ENCODE results near the gene TNS3. TPM values are rescaled to one million over a fixed set of nuclear protein-coding genes. Genes with fewer than 3 reads are reported as not detected.

Gene TNS3
- total and polyA plus RNA-seq, 2 donors (not counting 3 experiments of a cell fraction or from before 2014, with no cell fraction given), result 10.4 to 45.1 TPM

- Histone ChIP-seq H3K4me1 (ENCODE audit: control insufficient read depth, extremely low read depth, insufficient read depth, low read length) (no peaks in the 10 kb centered on the region), H3K79me2 (ENCODE audit: control insufficient read depth, insufficient read depth, low read length) (no peaks in the 10 kb centered on the region), H3K4me2 (ENCODE audit: insufficient read depth, low read length) (no peak overlapping the region), H2AFZ (ENCODE audit: low read depth, low read length) (no peak overlapping the region), H3K9me3 (replicated peaks; ENCODE audit: control insufficient read depth, insufficient read depth, low read length) (no peaks in the 10 kb centered on the region), H3K36me3 (ENCODE audit: control insufficient read depth in 2 of 2, extremely low read depth in 1 of 2, insufficient read depth in 2 of 2, low read length in 2 of 2) (no peaks in the 10 kb centered on the region), H3K4me3 (replicated peaks in 1 of 3; ENCODE audit: insufficient read depth in 1 of 3, low read depth in 1 of 3, low read length in 3 of 3) (no peak overlapping the region), H3K27ac (ENCODE audit: insufficient read depth, low read depth, low read length) (no peak overlapping the region), H3K27me3 (ENCODE audit: control insufficient read depth in 2 of 2, insufficient read depth in 2 of 2, low read length in 2 of 2) (no peaks in the 10 kb centered on the region), H3K9me1 (replicated peaks; ENCODE audit: control insufficient read depth, extremely low read depth, insufficient read depth, low read length) (no peaks in the 10 kb centered on the region), H4K20me1 (replicated peaks; ENCODE audit: control insufficient read depth, extremely low read depth, insufficient read depth, low read length) (no peaks in the 10 kb centered on the region), H3K9ac (replicated peaks; ENCODE audit: extremely low read depth, insufficient read depth, low read length) (no peak overlapping the region)
- ChIA-PET CTCF (interaction anchor here (0.9 to 1.3 kb wide), 2 partner anchors 15 to 311 kb away, joined by 3 read pairs; no protein-coding TSS in a partner anchor), POLR2A (no interaction called here)
- DNase-seq (ENCODE audit: low read depth, low spot score) (no peak), FAIRE-seq (no peak)
- dilution Hi-C loops (cut with MboI; ENCODE audit: extremely low pct_ligation_motif_present, low sequenced_read_pairs), result no loop called here
- TF ChIP-seq FOS (IDR thresholded peaks at IDR 0.05; ENCODE audit: borderline replicate concordance, insufficient read depth, low read length) (no peak), MAX (IDR thresholded peaks at IDR 0.05; ENCODE audit: insufficient read depth, insufficient read length) (no peak), POLR2AphosphoS5 (IDR thresholded peaks at IDR 0.05; ENCODE audit: insufficient read depth, low read depth, low read length) (no peak), POLR2A (IDR thresholded peaks at IDR 0.05; ENCODE audit: low read depth, low read length) (no peak), JUN (IDR thresholded peaks at IDR 0.05; ENCODE audit: borderline replicate concordance, insufficient read depth, insufficient read length, low read depth) (no peak), EZH2 (IDR thresholded peaks at IDR 0.05; ENCODE audit: borderline replicate concordance, low read depth, low read length, severe bottlenecking) (no peak), GATA2 (IDR thresholded peaks at IDR 0.05; ENCODE audit: insufficient read depth, insufficient read length, low read depth, low read length) (no peak), CTCF (IDR thresholded peaks at IDR 0.05; ENCODE audit: extremely low read depth in 1 of 2, insufficient read depth in 1 of 2, low read depth in 1 of 2, low read length in 2 of 2) (no peak), MYC (IDR thresholded peaks at IDR 0.05; ENCODE audit: low read depth, low read length) (no peak)
- BruUV-seq (replicated peaks), result no TSS peak
- intact Hi-C loops (cut with micrococcal nuclease), result no loop called here
Observed at GRCh38 chr7:47508389-47509380, 73.2 kb downstream of the TNS3 start.

Data from endothelial cell of umbilical vein (primary cell).